CD14-positive monocyte (primary cell): Measurements from ENCODE around the gene PAGE3. TPM values are rescaled to one million over a fixed set of nuclear protein-coding genes. Genes with fewer than 3 reads are reported as not detected.

Source experiments
- DNase-seq, 3 donors: peaks; one replicate each; pipeline ENCODE4 v3.0.0-alpha.2; 2011 to 2022
- H2AFZ ChIP-seq: 2 replicates; pipeline ENCODE4 v1.6.0; 2012; ENCODE audit warnings: mild to moderate bottlenecking, low read depth, low read length, inconsistent platforms; ENCODE audit not compliant: insufficient read depth, poor library complexity, severe bottlenecking
- H3K27ac ChIP-seq, 2 donors: 1 replicate in 1 of 2; 2 replicates in 1 of 2; pipeline ENCODE4 v1.5.1; 2012 to 2013; ENCODE audit warnings: low read length in 2 of 2, control low read depth in 1 of 2, inconsistent platforms in 1 of 2, low read depth in 1 of 2, mild to moderate bottlenecking in 1 of 2
- H3K27me3 ChIP-seq, 2 donors: one replicate each; pipeline versions ENCODE4 v1.6.0 to v1.6.1; 2011 to 2013; ENCODE audit warnings: low read length in 2 of 2; ENCODE audit not compliant: control insufficient read depth in 2 of 2, insufficient read depth in 2 of 2
- H3K36me3 ChIP-seq, 2 donors: replicated peaks in 1 of 2; 1 replicate in 1 of 2; 2 replicates in 1 of 2; pipeline versions ENCODE4 v1.5.1 to v1.6.1; 2012 to 2013; ENCODE audit warnings: low read length in 2 of 2, control low read depth in 1 of 2, inconsistent platforms in 1 of 2, mild to moderate bottlenecking in 1 of 2; ENCODE audit not compliant: insufficient read depth in 2 of 2, control insufficient read depth in 1 of 2
- H3K4me1 ChIP-seq, 2 donors: 1 replicate in 1 of 2; 2 replicates in 1 of 2; pipeline versions ENCODE4 v1.5.1 to v1.6.1; 2012 to 2013; ENCODE audit warnings: low read length in 2 of 2, control low read depth in 1 of 2, inconsistent platforms in 1 of 2, mild to moderate bottlenecking in 1 of 2, moderate library complexity in 1 of 2; ENCODE audit not compliant: insufficient read depth in 2 of 2, control insufficient read depth in 1 of 2
- H3K4me2 ChIP-seq: replicated peaks from 2 replicates; pipeline ENCODE3; 2012; ENCODE audit warnings: low read length, moderate library complexity, mild to moderate bottlenecking; ENCODE audit not compliant: poor library complexity, severe bottlenecking; ENCODE audit errors: extremely low read depth
- H3K4me3 ChIP-seq, 3 experiments: fragments of 200-600 bp in 1 of 3; sonication (generic) in 1 of 3; replicated peaks in 1 of 3; 1 replicate in 2 of 3; 2 replicates in 1 of 3; pipeline ENCODE4 v1.5.1; 2011 to 2013; ENCODE audit warnings: low read length in 3 of 3, mild to moderate bottlenecking in 3 of 3, control low read depth in 2 of 3, low read depth in 2 of 3, inconsistent platforms in 1 of 3, moderate library complexity in 1 of 3
- H3K79me2 ChIP-seq: 2 replicates; pipeline ENCODE4 v1.6.0; 2012; ENCODE audit warnings: mild to moderate bottlenecking, control low read depth, inconsistent platforms, low read length, moderate library complexity; ENCODE audit not compliant: insufficient read depth
- H3K9ac ChIP-seq: 2 replicates; pipeline ENCODE4 v1.6.0; 2017; ENCODE audit warnings: low read length, mild to moderate bottlenecking; ENCODE audit not compliant: insufficient read depth, poor library complexity, severe bottlenecking
- H3K9me3 ChIP-seq, 2 donors: replicated peaks in 1 of 2; 1 replicate in 1 of 2; 2 replicates in 1 of 2; pipeline versions ENCODE4 v1.5.1 to v1.6.1; 2012 to 2013; ENCODE audit warnings: low read length in 2 of 2, control low read depth in 1 of 2; ENCODE audit not compliant: control insufficient read depth in 1 of 2, insufficient read depth in 1 of 2
- H4K20me1 ChIP-seq: 2 replicates; pipeline ENCODE4 v1.6.0; 2012; ENCODE audit warnings: mild to moderate bottlenecking, low read length, control low read depth, moderate library complexity; ENCODE audit not compliant: insufficient read depth
- H3K27ac Mint-ChIP-seq, 7 donors: one replicate each; pipeline ENCODE4 v1.8.0; 2020; ENCODE audit warnings: mild to moderate bottlenecking in 7 of 7, mixed read lengths in 7 of 7, moderate library complexity in 6 of 7, inconsistent platforms in 2 of 7
- H3K27me3 Mint-ChIP-seq, 3 donors: one replicate each; pipeline ENCODE4 v1.8.0; 2021 to 2022; ENCODE audit warnings: low read depth in 3 of 3, mild to moderate bottlenecking in 3 of 3, mixed read lengths in 3 of 3, moderate library complexity in 3 of 3, inconsistent platforms in 1 of 3
- H3K36me3 Mint-ChIP-seq, 2 donors: one replicate each; pipeline ENCODE4 v1.8.0; 2020; ENCODE audit warnings: mixed read lengths in 2 of 2, inconsistent platforms in 1 of 2, mild to moderate bottlenecking in 1 of 2
- H3K4me1 Mint-ChIP-seq: one replicate; pipeline ENCODE4 v1.8.0; 2020; ENCODE audit warnings: mild to moderate bottlenecking, mixed read lengths
- H3K4me3 Mint-ChIP-seq, 2 donors: one replicate each; pipeline ENCODE4 v1.8.0; 2020; ENCODE audit warnings: mild to moderate bottlenecking in 2 of 2, mixed read lengths in 2 of 2, moderate library complexity in 1 of 2
- H3K9me3 Mint-ChIP-seq, 7 donors: one replicate each; pipeline ENCODE4 v1.8.0; 2020 to 2022; ENCODE audit warnings: mixed read lengths in 7 of 7, mild to moderate bottlenecking in 6 of 7, moderate library complexity in 6 of 7, inconsistent platforms in 2 of 7
- WGBS: methylation state at CpG from one replicate; pipeline ENCODE4 v1.1.5; 2013; ENCODE audit warnings: missing lambda C conversion rate; ENCODE audit not compliant: insufficient coverage; 5-methylcytosine and 5-hydroxymethylcytosine counted together
- intact Hi-C, 2 donors: fragments of 100-400 bp; cut with micrococcal nuclease; formaldehyde crosslinking; loops; one replicate each; pipeline versions ENCODE4 v1.15.0 to v1.15.1; 2023
- polyA minus RNA-seq: library from RNA; depleted of rRNA, polyadenylated mRNA; stranded (reverse); fragments of >200 nt; gene quantifications from 2 replicates; pipeline ENCODE4 v1.2.3, GENCODE V29; 2012
- polyA plus RNA-seq, 3 donors: library from polyadenylated mRNA; depleted of rRNA in 1 of 3; unstranded in 2 of 3; stranded (reverse) in 1 of 3; fragments of 300-500 nt in 2 of 3; fragments of >200 nt in 1 of 3; fragmentation: Illumina TruSeq in 2 of 3; gene quantifications; 1 replicate in 2 of 3; 2 replicates in 1 of 3; pipeline ENCODE4 v1.2.3, GENCODE V29; 2012 to 2021
- total RNA-seq, 12 experiments: library from RNA in 1 of 12; stranded (reverse) in 1 of 12; fragments of 120-200 nt in 1 of 12; gene quantifications; one replicate each; pipeline ENCODE4 v1.2.4 and lab custom pipeline; 2013 to 2026; ENCODE audit warnings: mixed read lengths in 6 of 12, inconsistent platforms in 1 of 12
- TF ChIP-seq, protein P1 (sequence below): fragments of 200-600 bp; IDR thresholded peaks from one replicate; pipeline ENCODE4 v1.8.0; 2022; ENCODE audit warnings: antibody characterized with exemption, mild to moderate bottlenecking

PAGE3 gene
- total RNA-seq (2013) = not detected
- polyA plus RNA-seq (not detected), polyA minus RNA-seq (not detected in 2 replicates), total RNA-seq (lab: John Stamatoyannopoulos, UW) (0 to 0.60 (median 0) reads per million in 11 experiments)

GRCh38 chrX:55264816-55265215 lies at the start of gene PAGE3:
TSS of gene PAGE3 (minus strand) at chrX:55264916. CDS start at chrX:55263903, 1,013 bp downstream.
- peaks cover 0 to 21% (median 8%) of the 10 kb centered on the region in 7 donors for H3K9me3 Mint-ChIP-seq
- Histone ChIP-seq H2AFZ (no peak within 1 kb of the TSS), H4K20me1 (no peaks in the 10 kb centered on the region), H3K36me3 (no peaks in the 10 kb centered on the region), H3K4me2 (no peak within 1 kb of the TSS), H3K4me1 (no peaks in the 10 kb centered on the region), H3K27ac (no peak within 1 kb of the TSS), H3K79me2 (no peaks in the 10 kb centered on the region), H3K9ac (no peak within 1 kb of the TSS), H3K27me3 (no peaks in the 10 kb centered on the region), H3K4me3 (no peak within 1 kb of the TSS), H3K9me3 (peaks cover 7 to 10% of the 10 kb centered on the region in 2 donors)
- intact Hi-C loops = no loop called here
- H3K4me1 Mint-ChIP-seq = no peaks in the 10 kb centered on the region
- TF ChIP-seq, protein P1, sequence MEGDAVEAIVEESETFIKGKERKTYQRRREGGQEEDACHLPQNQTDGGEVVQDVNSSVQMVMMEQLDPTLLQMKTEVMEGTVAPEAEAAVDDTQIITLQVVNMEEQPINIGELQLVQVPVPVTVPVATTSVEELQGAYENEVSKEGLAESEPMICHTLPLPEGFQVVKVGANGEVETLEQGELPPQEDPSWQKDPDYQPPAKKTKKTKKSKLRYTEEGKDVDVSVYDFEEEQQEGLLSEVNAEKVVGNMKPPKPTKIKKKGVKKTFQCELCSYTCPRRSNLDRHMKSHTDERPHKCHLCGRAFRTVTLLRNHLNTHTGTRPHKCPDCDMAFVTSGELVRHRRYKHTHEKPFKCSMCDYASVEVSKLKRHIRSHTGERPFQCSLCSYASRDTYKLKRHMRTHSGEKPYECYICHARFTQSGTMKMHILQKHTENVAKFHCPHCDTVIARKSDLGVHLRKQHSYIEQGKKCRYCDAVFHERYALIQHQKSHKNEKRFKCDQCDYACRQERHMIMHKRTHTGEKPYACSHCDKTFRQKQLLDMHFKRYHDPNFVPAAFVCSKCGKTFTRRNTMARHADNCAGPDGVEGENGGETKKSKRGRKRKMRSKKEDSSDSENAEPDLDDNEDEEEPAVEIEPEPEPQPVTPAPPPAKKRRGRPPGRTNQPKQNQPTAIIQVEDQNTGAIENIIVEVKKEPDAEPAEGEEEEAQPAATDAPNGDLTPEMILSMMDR = no peak
- H3K36me3 Mint-ChIP-seq = no peaks in the 10 kb centered on the region
- H3K4me3 Mint-ChIP-seq = no peak within 1 kb of the TSS
- H3K27me3 Mint-ChIP-seq = peaks cover 0 to 2% (median 2%) of the 10 kb centered on the region in 3 donors
- no CpG with 5 or more reads among the region's 5 CpGs for WGBS
- no peak for DNase-seq
- no peak within 1 kb of the TSS for H3K27ac Mint-ChIP-seq

GRCh38 chrX:55312655-55313054 lies 47.9 kb upstream of the PAGE3 start:
- Histone ChIP-seq H3K4me1 (no peaks in the 10 kb centered on the region), H3K79me2 (no peaks in the 10 kb centered on the region), H3K9ac (no peak overlapping the region), H3K27me3 (no peaks in the 10 kb centered on the region), H2AFZ (no peak overlapping the region), H3K4me2 (no peak overlapping the region), H3K9me3 (no peaks in the 10 kb centered on the region), H3K4me3 (no peak overlapping the region), H4K20me1 (no peaks in the 10 kb centered on the region), H3K36me3 (no peaks in the 10 kb centered on the region), H3K27ac (no peak overlapping the region)
- no peak for DNase-seq
- no peak overlapping the region for H3K4me3 Mint-ChIP-seq
- peaks cover 0 to 2% (median 2%) of the 10 kb centered on the region in 3 donors for H3K27me3 Mint-ChIP-seq
- H3K36me3 Mint-ChIP-seq = no peaks in the 10 kb centered on the region
- intact Hi-C loops = no loop called here
- TF ChIP-seq, protein P1 = no peak
- no peak overlapping the region for H3K27ac Mint-ChIP-seq
- H3K9me3 Mint-ChIP-seq = peaks cover 0 to 9% (median 2%) of the 10 kb centered on the region in 7 donors
- no peaks in the 10 kb centered on the region for H3K4me1 Mint-ChIP-seq
